WI38 (cell line): ENCODE data around the gene KANK4.

ENCODE experiments used
- H3K4me3 ChIP-seq: 2 replicates; pipeline ENCODE4 v1.5.1; 2011; ENCODE audit warnings: low read depth, mild to moderate bottlenecking, control low read depth, low read length
- CTCF ChIP-seq: IDR thresholded peaks from 2 replicates; pipeline ENCODE4 v1.5.1; 2012; ENCODE audit warnings: low read depth, mild to moderate bottlenecking, control low read depth, low read length

The KANK4 gene

GRCh38 chr1:62336638-62336994, 17.4 kb upstream of the KANK4 start:
- TF ChIP-seq CTCF, result no peak
- no peak overlapping the region for H3K4me3 ChIP-seq

GRCh38 chr1:62335656-62336055, 16.4 kb upstream of the KANK4 start:
- no peak for TF ChIP-seq CTCF

GRCh38 chr1:62334434-62334985, 15.3 kb upstream of the KANK4 start:
- no peak for TF ChIP-seq CTCF

More at GRCh38 chr1:62335656-62336055, 16.4 kb upstream of the KANK4 start:
- no peak overlapping the region for H3K4me3 ChIP-seq

GRCh38 chr1:62333441-62333840, 14.2 kb upstream of the KANK4 start:
- no peak overlapping the region for H3K4me3 ChIP-seq
- no peak for TF ChIP-seq CTCF

More at GRCh38 chr1:62334434-62334985, 15.3 kb upstream of the KANK4 start:
- H3K4me3 ChIP-seq, result no peak overlapping the region

GRCh38 chr1:62327360-62328055, 8.3 kb upstream of the KANK4 start:
- TF ChIP-seq CTCF, result no peak
- H3K4me3 ChIP-seq, result no peak overlapping the region

- no peak overlapping the region for H3K4me3 ChIP-seq
These were observed 6.4 kb upstream of the KANK4 start for GRCh38 chr1:62325681-62326080.

More at GRCh38 chr1:62325681-62326080, 6.4 kb upstream of the KANK4 start:
- no peak for TF ChIP-seq CTCF
